Transverse colon (tissue), 4 donors: ENCODE data around the gene AFM. TPM values are rescaled to one million over a fixed set of nuclear protein-coding genes. Genes with fewer than 3 reads are reported as not detected.

ENCODE experiments used
- DNase-seq: peaks from one replicate; pipeline ENCODE4 v3.0.0-alpha.2; 2019
- H3K27ac ChIP-seq, 4 donors: fragments of 200-600 bp; sonication (generic); 2 replicates each; pipeline ENCODE4 v1.5.1; 2016 to 2018; ENCODE audit warnings: inconsistent platforms in 4 of 4
- H3K27me3 ChIP-seq: fragments of 200-600 bp; sonication (generic); 2 replicates; pipeline ENCODE4 v1.5.1; 2017; ENCODE audit warnings: inconsistent platforms
- H3K36me3 ChIP-seq, 4 donors: fragments of 200-600 bp; sonication (generic); 2 replicates each; pipeline ENCODE4 v1.5.1; 2017 to 2019; ENCODE audit warnings: inconsistent platforms in 4 of 4
- H3K4me1 ChIP-seq, 4 donors: fragments of 200-600 bp; sonication (generic); 2 replicates each; pipeline ENCODE4 v1.5.1; 2017 to 2020; ENCODE audit warnings: inconsistent platforms in 4 of 4
- H3K4me3 ChIP-seq, 4 donors: fragments of 200-600 bp; sonication (generic); 1 replicate in 1 of 4; 2 replicates in 3 of 4; pipeline versions ENCODE4 v1.5.1 to v1.6.1; 2017 to 2019; ENCODE audit warnings: inconsistent platforms in 4 of 4
- H3K9me3 ChIP-seq, 2 donors: fragments of 200-600 bp; sonication (generic); 2 replicates each; pipeline ENCODE4 v1.5.1; 2017 to 2019; ENCODE audit warnings: inconsistent platforms in 2 of 2
- EP300 ChIP-seq: sonication (generic); formaldehyde crosslinking; IDR thresholded peaks from one replicate; pipeline ENCODE4 v1.6.1; 2017; ENCODE audit warnings: antibody characterized with exemption, low read depth
- POLR2A ChIP-seq: fragments of 450-650 bp; IDR thresholded peaks from one replicate; pipeline ENCODE4 v1.6.1; 2016; ENCODE audit warnings: antibody characterized with exemption, mild to moderate bottlenecking, moderate library complexity
- POLR2AphosphoS5 ChIP-seq, 3 donors: sonication (generic); formaldehyde crosslinking; IDR thresholded peaks; one replicate each; pipeline ENCODE4 v1.6.1; 2016; ENCODE audit warnings: antibody characterized with exemption in 3 of 3
- WGBS, 2 donors: methylation state at CpG; one replicate each; pipeline ENCODE4 v1.1.5; 2018; ENCODE audit warnings: low coverage in 1 of 2; 5-methylcytosine and 5-hydroxymethylcytosine counted together
- in situ Hi-C, 4 donors: fragments of 200-750 bp; cut with MboI; loops; one replicate each; pipeline versions ENCODE4 v1.15.0 to v1.15.1; 2017; ENCODE audit warnings: low sequenced_read_pairs in 3 of 4, low pct_ligation_motif_present in 1 of 4, low pct_unique_long_range_greater_than_20kb in 1 of 4
- intact Hi-C: fragments of 100-400 bp; cut with DNase I; formaldehyde crosslinking; loops from one replicate; pipeline ENCODE4 v1.15.1; 2023; ENCODE audit warnings: low total_unique reads
- total RNA-seq, 4 donors: library from RNA; depleted of rRNA; stranded (reverse); fragments of >200 nt; gene quantifications; one replicate each; pipeline ENCODE4 v1.1.0, GENCODE V29; 2016
- TF ChIP-seq, protein P1 (sequence below), 5 experiments: fragments of 200-600 bp in 3 of 5; fragments of 450-650 bp in 2 of 5; sonication (generic) in 3 of 5; IDR thresholded peaks; 1 replicate in 2 of 5; 2 replicates in 3 of 5; pipeline ENCODE4 v1.5.1; 2016 to 2017; ENCODE audit warnings: antibody characterized with exemption in 5 of 5, inconsistent platforms in 3 of 5, mild to moderate bottlenecking in 2 of 5, moderate library complexity in 1 of 5

The AFM gene, protein sequence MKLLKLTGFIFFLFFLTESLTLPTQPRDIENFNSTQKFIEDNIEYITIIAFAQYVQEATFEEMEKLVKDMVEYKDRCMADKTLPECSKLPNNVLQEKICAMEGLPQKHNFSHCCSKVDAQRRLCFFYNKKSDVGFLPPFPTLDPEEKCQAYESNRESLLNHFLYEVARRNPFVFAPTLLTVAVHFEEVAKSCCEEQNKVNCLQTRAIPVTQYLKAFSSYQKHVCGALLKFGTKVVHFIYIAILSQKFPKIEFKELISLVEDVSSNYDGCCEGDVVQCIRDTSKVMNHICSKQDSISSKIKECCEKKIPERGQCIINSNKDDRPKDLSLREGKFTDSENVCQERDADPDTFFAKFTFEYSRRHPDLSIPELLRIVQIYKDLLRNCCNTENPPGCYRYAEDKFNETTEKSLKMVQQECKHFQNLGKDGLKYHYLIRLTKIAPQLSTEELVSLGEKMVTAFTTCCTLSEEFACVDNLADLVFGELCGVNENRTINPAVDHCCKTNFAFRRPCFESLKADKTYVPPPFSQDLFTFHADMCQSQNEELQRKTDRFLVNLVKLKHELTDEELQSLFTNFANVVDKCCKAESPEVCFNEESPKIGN
- not detected for total RNA-seq

DNA sequence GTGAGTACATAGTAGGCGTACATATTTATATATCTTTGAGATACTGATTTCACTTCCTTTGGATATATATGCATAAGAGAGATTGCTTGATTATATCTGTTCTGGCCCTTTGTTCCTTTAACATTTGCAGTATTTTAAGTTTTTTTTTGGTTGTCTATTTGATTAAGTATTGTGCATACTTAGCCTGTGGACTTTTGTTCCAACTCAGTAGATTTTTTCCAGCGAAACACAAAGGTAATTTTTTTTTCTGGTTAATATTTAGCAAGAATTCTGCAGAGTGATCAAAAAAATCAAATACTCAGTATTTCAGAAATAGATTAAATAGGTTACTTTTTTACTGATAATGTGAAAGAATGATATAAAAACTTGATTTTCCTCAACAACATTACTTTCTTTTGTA is at the start of gene AFM:
TSS of gene AFM (plus strand) at position 388 of the 400 bp plus-strand sequence. CDS start 31 bp downstream, outside the sequence.
- TF ChIP-seq POLR2AphosphoS5 (IDR thresholded peaks at IDR 0.05): no peak
- TF ChIP-seq EP300: no peak
- TF ChIP-seq, protein P1, sequence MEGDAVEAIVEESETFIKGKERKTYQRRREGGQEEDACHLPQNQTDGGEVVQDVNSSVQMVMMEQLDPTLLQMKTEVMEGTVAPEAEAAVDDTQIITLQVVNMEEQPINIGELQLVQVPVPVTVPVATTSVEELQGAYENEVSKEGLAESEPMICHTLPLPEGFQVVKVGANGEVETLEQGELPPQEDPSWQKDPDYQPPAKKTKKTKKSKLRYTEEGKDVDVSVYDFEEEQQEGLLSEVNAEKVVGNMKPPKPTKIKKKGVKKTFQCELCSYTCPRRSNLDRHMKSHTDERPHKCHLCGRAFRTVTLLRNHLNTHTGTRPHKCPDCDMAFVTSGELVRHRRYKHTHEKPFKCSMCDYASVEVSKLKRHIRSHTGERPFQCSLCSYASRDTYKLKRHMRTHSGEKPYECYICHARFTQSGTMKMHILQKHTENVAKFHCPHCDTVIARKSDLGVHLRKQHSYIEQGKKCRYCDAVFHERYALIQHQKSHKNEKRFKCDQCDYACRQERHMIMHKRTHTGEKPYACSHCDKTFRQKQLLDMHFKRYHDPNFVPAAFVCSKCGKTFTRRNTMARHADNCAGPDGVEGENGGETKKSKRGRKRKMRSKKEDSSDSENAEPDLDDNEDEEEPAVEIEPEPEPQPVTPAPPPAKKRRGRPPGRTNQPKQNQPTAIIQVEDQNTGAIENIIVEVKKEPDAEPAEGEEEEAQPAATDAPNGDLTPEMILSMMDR (IDR thresholded peaks at IDR 0.05): no peak
- TF ChIP-seq POLR2A: no peak
- Histone ChIP-seq H3K27ac (no peak within 1 kb of the TSS), H3K36me3 (no peaks in the 10 kb centered on the region), H3K4me3 (no peak within 1 kb of the TSS), H3K9me3 (no peaks in the 10 kb centered on the region), H3K27me3 (no peaks in the 10 kb centered on the region), H3K4me1 (no peaks in the 10 kb centered on the region)
- in situ Hi-C loops (no loop called here), intact Hi-C loops (no loop called here)
- DNase-seq: no peak
- 45 to 46% methylated on average over 2 of the region's 2 CpGs for WGBS, 2 donors

DNA sequence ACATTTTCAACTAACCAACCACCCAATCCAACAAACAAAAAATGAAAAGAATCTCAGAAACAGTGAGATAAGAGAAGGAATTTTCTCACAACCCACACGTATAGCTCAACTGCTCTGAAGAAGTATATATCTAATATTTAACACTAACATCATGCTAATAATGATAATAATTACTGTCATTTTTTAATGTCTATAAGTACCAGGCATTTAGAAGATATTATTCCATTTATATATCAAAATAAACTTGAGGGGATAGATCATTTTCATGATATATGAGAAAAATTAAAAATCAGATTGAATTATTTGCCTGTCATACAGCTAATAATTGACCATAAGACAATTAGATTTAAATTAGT is 49.8 kb upstream of the AFM start:
- Histone ChIP-seq H3K4me3 (no peak overlapping the region), H3K27me3 (no peaks in the 10 kb centered on the region), H3K27ac (no peak overlapping the region), H3K36me3 (no peaks in the 10 kb centered on the region), H3K9me3 (no peaks in the 10 kb centered on the region), H3K4me1 (peaks cover 0 to 7% (median 0%) of the 10 kb centered on the region in 4 donors)
- intact Hi-C loops: no loop called here
- in situ Hi-C loops: no loop called here
- WGBS, 2 donors: 67 to 69% methylated on average over 1 of the region's 1 CpG
- no peak for DNase-seq
- TF ChIP-seq EP300 (no peak), POLR2AphosphoS5 (IDR thresholded peaks at IDR 0.05) (no peak), POLR2A (no peak)
- TF ChIP-seq, protein P1 (IDR thresholded peaks at IDR 0.05): no peak

DNA sequence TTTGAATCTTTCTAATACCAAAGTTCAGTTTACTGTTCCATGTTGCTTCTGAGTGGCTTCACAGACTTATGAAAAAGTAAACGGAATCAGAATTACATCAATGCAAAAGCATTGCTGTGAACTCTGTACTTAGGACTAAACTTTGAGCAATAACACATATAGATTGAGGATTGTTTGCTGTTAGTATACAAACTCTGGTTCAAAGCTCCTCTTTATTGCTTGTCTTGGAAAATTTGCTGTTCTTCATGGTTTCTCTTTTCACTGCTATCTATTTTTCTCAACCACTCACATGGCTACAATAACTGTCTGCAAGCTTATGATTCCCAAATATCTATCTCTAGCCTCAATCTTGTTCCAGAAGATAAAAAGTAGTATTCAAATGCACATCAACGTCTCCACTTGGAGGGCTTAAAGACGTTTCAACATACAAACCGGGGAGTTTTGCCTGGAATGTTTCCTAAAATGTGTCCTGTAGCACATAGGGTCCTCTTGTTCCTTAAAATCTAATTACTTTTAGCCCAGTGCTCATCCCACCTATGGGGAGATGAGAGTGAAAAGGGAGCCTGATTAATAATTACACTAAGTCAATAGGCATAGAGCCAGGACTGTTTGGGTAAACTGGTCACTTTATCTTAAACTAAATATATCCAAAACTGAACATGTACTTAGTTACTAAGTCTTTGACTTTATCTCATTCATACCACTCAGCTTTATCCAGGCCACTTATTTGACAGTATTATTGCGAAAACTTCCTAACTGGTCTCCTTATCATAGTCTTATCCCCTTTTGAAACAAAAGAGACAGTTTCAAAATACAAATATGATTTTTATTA is 49.2 kb upstream of the AFM start:
- no peak for DNase-seq
- peaks cover 0 to 7% (median 0%) of the 10 kb centered on the region in 4 donors for H3K4me1 ChIP-seq
- 53 to 68% methylated on average over 5 of the region's 5 CpGs for WGBS, 2 donors

More for the DNA sequence above, 49.2 kb upstream of the AFM start:
- Histone ChIP-seq H3K27ac (no peak overlapping the region), H3K36me3 (no peaks in the 10 kb centered on the region), H3K4me3 (no peak overlapping the region), H3K27me3 (no peaks in the 10 kb centered on the region), H3K9me3 (no peaks in the 10 kb centered on the region)
- in situ Hi-C loops: no loop called here
- TF ChIP-seq, protein P1 (IDR thresholded peaks at IDR 0.05): no peak
- TF ChIP-seq EP300 (no peak), POLR2A (no peak), POLR2AphosphoS5 (IDR thresholded peaks at IDR 0.05) (no peak)
- intact Hi-C loops: no loop called here
